HG02759 (cell line): Measurements from ENCODE around the gene FBLN7.

Experiments used
- ATAC-seq: cut with Tn5 transposase; IDR thresholded peaks from one replicate; pipeline ENCODE4 v1.9.1; 2021; ENCODE audit warnings: mild to moderate bottlenecking, moderate library complexity; ENCODE audit not compliant: unreplicated experiment

Gene FBLN7

DNA sequence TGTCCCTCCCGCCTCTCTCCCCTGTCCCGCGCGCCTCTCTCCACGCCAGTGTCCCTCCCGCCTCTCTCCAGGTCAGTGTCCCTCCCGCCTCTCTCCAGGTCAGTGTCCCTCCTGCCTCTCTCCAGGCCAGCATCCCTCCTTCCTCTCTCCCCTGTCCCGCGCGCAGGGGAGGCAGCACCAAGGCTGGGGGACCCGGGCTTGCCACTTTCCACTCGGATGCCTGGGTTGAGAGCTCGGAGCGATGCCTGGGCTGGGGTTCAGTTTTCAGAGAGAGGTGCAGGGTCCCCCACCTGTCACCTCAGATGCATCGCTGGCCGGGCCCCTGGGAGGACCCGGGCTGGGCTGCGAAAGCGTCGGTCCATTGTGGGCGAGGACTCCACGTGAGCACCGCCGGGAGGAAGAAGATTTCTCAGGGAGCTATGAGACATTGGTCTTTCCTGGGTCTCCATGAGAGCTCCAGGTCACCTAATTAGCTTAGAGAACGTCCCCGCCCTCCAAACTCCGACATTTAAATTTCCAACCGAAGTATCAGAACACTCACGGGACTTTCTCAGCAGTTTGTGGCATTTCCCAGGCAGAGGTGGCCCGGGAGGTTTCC is 2.1 kb downstream of the FBLN7 start:
- no peak for ATAC-seq

DNA sequence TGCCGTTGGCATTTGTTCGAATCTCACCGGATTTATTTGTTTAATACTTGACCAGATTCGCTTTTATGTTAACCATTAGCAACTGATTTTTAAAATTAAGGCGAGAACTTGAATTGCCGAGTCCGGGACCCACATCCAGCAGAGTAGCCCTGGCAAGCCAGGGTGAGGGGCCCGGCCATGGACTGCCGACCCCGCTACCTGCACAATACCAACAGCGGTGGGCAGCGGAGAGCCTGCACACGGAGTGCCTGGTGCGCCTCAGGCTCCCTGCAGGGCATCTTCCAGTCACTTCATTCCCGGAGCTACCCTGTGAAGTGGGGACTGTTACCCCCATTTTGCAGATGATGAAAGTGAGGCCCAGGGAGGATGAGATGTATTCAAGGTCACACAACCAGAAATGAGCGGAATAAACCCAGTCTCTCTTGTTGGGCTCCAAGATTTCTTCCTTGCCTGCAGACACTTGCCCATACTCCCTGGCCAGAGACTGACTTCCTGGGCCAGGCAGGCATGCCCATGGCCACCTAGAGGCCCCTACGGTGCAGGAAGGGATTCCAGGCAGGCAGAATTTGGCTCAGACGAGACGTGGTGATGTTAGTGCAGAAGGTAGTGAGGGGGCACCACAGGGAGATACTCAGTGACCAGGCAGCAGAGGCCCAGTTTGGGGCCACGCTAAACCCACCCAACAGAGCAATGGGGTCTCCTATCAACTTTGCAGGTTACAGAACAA is 2.9 kb downstream of the FBLN7 start:
- ATAC-seq = no peak

DNA sequence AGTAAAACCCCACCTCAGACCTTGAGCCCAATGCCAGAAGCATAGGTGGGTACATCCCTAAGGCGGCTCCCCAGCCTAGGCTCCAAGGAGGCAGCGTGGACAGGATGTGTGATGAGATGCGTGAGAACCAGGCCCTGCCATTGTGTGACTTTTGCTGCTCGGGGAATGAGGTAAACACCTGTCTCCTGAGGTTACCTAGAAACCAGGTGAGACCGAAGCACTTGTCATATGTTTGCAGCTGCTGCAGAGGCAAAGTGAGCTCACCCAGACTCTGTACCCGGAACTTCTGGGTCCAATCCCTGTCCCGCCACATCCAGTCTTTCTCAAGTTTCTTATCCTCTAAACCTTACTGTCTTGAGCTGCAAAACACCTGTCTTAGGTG is 3.4 kb downstream of the FBLN7 start:
- ATAC-seq = no peak

- ATAC-seq = no peak
These were observed 4.4 kb downstream of the FBLN7 start for GRCh38 chr2:112142525-112143078.

GRCh38 chr2:112143150-112143549 is 5.0 kb downstream of the FBLN7 start:
- ATAC-seq = no peak

DNA sequence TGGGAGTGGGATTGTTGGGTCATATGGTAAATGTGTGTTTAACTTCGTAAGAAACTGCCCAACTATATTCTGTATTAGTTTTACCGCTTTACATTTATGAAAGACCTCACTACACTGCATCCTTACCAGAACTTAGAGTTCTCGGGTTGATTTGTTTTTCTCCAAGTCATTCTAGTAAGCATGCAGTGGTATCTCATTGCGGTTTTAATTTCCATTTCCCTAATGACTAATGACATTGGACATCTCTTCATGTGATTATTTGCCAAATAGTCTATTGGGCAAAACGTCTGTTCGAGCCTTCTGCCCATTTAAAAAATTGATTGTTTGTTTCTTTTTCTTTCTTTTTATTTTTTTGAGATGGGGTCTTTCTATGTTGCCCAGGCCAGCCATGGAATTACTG is 6.8 kb downstream of the FBLN7 start:
- no peak for ATAC-seq

- no peak for ATAC-seq
These were observed 9.4 kb downstream of the FBLN7 start for GRCh38 chr2:112147382-112148168.

DNA sequence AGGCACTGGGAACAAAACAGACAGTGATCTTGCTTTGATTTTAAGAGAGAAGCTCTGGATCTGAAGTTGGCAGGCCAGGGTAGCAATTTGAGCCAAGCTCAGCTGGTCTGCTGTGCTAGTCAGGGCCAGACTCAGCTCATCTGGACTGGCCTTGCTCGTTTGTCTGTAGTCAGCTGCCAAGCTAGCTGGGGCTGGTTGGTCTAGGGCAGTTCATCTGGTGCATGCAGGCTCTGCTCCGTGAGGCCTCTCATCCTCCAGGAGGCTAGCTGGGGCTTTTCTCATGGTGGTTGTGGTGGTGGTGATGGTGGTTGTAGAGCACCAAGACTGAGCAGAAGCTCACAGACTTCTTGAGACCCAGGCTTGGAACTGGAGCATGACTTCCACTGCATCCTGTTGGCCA is 10.3 kb downstream of the FBLN7 start:
- ATAC-seq = no peak

- no peak for ATAC-seq
These were observed 11.0 kb downstream of the FBLN7 start for GRCh38 chr2:112149194-112149593.

GRCh38 chr2:112149866-112150435 is 11.8 kb downstream of the FBLN7 start:
- ATAC-seq = no peak

- ATAC-seq = no peak
These were observed 12.3 kb downstream of the FBLN7 start for GRCh38 chr2:112150447-112150846.

DNA sequence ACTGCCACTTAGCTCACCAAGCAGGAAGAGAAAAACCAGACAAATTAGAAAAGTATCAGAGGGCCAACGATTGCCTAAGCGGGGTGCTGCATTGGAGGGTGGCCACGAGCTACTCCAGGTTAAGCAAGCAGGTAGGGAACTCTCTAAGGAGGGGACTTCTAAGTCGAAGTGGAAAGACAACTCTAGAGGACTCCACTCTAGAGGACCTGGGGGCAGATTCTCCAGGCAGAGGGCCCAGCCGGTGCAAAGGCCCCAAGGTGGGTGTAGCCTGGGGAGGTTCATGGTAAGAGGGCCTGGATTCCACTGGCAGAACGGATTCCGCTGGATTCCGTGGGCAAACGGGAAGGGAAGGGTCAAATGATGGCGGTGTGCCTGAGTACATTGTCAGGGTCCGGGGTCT is 12.7 kb downstream of the FBLN7 start:
- ATAC-seq = no peak

GRCh38 chr2:112151271-112151670 is 13.1 kb downstream of the FBLN7 start:
- ATAC-seq = no peak

DNA sequence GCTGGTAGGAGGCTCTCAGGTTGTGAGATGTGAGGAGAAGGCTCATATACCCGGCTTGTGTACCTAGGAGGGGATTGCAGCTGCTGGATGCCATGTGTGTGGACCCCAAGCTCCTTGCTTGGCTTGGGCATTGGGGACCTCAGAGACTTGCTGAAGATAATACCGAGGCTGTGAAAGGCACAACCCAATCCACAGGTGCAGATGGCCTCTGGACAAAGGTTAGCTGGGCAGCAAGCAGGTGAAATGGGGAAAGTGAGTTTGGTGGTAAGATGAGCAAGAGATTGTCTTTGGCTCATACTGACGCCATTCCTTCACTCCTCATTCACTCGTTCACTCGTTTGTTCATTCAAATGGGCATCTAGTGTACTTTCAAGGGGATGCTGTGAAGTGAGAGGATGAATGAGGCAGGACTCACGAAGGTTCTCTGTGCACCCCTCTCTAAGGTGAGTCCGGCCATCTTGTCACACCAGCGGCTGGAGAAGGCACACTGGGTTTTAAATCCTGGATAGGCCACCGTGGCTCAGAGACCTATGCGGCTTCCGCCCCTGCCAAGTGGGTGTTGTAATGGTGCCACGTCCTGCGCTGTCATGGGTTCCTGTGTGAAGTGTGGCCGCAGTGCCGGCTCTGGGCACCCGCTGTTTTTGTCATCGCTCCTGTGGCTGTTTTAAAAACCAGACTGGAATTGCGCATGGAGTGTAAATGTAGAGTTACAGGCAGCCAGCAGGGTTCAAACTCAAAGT is 13.7 kb downstream of the FBLN7 start:
- no peak for ATAC-seq

GRCh38 chr2:112152476-112153178 is 14.4 kb downstream of the FBLN7 start:
- ATAC-seq = no peak

DNA sequence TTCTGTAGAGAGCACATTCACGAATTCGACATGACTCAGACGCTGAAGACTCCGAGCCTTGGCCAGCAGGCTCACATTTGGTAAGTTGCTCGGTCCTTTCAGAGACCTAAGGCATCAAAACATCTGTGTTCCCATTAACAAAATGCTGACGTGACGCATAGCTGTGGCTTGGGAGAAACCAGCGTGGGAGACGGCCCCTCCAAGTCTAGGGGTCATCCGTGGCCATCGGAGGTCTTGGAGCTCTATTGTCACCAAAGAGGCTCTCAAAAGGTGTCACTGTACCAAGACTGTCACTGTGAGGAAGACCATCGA is 14.9 kb downstream of the FBLN7 start:
- ATAC-seq = no peak

DNA sequence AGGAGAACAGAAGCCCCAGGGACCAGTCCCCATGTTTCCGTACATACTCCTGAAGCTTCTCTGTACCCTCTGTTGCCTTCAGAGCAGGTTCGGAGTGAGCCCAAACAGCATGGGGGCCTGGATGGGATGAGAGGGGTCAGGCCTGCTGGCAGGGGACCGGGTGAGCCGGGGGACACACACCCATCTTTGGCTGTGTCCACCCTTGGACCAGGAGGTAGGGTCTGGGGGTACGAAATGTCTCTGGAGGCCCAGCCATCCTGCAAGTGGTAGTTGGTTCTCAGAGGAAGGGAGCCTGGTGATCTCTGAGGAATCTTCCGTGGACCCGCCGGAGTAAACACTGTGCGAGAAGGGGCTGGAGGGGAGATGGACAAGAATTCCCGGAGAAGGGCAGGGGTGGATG is 15.3 kb downstream of the FBLN7 start:
- no peak for ATAC-seq

DNA sequence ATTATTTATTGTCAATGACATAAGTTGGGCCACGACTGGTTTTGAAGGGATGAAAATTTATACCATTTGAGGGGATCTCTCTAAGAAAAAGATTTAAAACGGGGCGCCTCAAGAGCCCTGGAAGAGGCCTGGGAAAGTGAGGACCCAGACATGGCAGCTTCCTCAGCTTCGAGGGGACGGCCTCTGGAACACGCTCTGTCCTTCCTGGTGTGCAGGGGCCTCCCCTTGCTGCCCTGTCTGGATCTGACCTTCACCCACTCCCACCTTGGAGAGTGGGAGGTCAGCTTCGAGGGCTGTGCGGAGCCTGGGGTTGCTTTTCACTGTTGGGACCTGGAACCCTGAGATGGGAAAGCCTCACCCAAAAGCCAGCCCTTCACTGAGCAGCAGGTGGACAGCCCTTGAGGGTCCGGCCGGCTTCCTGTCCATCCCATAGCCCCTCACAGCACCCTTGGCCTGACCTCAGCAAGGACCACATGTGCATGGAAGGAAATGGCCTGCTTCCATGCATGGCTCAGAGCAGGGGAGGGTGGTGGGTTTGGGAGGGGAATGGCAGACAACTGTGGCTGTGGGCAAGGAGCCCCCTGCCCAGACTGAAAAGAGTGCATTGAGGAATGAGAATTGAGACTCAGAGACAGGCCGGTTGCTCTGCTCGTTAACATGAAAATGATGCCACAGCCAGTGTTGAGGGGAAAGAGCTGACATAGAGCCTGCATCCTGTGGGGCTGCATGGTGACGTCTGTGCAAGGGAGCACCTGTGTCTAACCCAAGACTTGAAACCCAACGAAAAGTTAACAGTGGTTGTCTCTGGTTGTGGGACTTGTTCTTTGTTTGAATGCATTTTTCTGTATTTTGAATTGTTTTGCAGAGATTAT is 16.3 kb downstream of the FBLN7 start:
- ATAC-seq = no peak
